Hematopoietic multipotent progenitor cell treated with erythropoietin and hydrocortisone succinate and interleukin-3 and kit ligand, for 6 days (in vitro differentiated cells): Measurements from ENCODE around the gene DDX23.
A peak's percentile ranks its signal among the peaks of the same experiment; 100 is the strongest.

Experiments
- DNase-seq: peaks from one replicate; pipeline ENCODE4 v3.0.0-alpha.2; 2015

DDX23 gene

DNA sequence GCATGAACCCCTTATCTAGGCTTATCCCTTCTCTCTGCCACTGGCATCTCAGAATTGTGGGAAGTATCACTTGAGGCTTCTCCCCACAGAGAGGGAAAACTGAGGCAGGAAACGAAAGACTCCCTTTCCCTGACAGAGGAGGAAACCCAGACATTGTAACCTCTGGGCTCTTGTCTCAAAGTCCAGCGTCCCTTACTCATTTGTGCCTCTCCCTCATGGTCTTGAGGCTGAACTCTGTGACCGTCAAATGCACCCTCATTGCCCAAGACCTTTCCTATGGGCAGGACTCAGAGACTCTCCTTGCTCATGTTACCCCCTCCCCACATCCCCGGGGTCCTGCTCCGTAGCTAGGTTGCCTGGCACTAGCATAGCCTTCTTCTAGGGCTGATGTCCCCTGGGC, 29.8 kb downstream of the DDX23 start:
- DNase-seq: no peak

DNA sequence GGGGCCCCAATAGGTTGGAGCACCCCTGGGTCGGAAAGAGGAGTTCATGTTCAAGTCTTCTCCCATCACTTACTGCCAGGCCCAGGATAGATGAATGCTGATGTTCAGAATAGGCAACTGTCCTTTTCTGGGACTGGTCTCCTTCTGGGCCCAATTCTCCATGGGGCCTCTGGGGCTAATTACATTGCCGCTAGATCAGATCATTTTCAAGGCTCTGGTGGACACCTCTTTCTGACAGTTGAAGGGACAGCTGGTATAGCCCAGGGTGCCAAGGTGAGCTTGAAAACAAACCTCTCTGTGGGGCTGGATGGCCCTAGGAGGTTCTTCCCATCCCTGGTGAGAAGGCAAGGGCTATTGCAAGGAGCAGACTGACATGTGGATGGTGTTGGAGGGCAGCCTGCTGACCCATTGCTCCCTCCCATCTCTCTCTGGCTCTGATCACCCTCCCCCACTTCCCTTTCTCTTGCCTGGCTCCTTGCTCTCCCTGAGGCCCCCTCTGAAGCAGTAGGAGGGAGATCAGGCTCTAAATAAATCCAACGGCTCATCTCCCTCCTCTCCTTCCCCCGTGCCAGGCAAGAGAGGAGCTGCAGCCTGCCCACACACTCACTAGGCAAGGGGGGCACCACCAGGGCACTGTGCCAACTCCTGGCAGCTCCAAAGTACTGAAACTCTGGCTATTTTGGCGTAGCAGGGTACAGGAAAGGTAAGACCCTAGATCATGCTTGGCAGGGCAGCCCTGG, 31.8 kb downstream of the DDX23 start:
- no peak for DNase-seq

DNA sequence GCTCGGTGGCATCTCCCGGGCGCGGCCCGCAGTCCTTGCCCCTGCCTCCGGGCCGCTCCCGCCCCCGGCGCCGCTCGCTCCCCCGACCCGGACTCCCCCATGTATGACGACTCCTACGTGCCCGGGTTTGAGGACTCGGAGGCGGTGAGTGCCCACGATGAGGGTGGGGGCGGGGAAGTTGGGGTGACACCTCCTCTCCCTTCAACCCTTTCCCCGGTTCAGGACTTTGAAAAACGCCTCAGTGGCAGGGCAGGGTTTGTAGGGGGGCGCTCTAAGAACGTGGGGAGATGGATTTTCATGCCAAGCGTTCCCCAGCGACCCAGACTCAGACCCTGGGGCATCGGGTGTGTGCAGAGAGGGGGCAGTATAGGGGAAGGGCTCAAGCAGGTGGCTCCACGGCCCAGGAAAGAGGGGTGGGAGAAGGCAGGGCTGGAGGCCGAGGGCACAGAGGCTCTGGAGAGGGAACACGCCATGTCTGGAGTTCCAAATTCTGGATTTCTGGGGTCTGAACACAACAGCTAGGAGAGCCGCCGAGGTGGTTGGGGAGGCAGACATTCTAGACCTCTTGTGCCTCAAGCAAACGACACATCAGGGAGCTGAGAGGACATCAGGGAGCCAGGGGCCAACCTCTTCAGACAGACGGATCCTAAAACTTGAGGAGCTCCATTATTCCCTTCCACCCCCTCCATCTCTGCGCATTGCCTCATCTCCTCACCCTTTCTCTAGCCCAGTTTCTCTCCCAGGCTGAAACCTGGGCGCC, 33.0 kb downstream of the DDX23 start:
- peak; percentile 61 for DNase-seq

DNA sequence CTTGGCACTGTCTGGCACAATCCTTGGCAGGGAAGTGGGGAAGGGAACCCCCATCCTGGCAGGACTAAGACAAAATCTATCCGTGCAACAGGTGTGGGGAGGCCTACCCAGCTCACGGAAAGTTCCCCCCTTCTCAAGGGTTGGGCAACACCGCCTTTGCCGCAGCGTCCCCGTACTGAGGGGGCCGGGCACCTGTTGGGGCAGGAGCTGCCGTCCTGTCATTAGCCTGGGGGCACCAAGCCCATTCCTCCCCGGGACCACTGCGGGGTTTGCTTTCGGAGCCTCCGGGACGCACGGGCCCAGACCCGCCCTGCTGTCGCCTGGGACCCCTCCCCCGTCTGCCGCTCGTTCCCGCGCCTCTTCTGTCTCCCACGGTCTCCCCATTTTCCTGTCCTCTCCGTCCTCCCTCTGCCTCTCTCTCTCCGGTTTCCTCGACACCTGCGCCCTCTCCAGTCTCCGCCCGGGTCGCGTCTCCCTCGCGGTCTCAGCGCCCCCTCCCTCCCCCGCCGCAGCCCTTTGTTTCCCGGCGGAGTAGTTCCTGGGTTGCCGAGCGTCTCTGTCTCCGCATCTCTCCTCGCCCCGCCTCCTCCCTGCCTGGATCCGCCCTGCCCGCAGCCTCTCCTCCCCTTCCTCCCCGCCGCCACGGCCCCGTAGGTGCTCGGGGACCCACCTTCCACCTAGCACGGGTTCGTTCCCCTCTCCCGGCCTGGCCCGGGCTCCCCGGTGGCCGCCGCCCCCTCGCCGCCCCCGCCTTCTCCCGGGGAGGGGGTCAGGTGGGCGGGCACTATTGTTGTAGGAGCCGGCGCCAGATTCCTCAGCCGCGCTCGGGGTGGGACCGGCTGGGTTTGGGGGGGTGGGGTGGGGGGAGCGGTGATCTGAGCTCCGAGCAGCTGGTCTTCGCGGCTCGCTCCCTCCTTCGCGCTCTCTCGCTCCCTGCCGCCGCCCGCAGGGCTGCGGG, 33.8 kb downstream of the DDX23 start, which contains the start of gene CACNB3:
Gene CACNB3, plus strand, starts transcription at position 624 of the 958 bp plus-strand sequence. CDS start 434 bp downstream, outside the sequence.
- DNase-seq: peak; percentile 71

DNA sequence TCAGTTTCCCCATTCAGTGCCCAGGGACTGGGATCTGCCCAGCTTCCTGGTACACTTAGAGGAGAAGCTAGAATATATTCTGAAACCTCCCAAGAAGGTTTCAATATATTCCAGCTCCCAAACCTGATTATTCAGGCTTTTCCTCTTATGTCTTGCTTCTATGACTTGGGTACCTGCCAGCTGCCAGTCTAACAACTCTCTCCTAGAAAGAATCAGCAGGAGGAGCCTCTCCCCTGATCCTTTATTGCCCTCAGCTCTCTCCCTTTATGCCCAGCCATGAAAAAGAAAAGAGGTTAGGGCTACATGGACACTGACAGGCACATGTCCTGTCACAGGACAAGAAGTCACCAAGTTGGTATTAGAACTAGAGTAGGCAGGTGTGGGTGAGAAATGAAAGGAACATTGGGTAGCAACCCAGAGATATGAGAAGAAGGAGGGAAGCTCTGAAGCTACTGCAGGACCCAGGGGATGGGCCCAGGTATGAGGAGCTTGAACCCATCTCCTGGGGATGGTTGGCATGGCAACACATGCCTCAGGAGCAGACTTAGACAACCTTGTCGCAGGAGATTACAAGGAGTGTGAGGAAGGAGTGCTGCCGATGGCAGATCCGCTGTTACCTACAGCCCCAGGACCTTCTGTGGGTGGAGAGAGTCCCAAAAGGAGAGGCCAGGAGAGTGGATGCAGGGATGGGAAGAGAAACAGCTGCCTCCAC, 35.7 kb downstream of the DDX23 start:
- peak; percentile 38 for DNase-seq

DNA sequence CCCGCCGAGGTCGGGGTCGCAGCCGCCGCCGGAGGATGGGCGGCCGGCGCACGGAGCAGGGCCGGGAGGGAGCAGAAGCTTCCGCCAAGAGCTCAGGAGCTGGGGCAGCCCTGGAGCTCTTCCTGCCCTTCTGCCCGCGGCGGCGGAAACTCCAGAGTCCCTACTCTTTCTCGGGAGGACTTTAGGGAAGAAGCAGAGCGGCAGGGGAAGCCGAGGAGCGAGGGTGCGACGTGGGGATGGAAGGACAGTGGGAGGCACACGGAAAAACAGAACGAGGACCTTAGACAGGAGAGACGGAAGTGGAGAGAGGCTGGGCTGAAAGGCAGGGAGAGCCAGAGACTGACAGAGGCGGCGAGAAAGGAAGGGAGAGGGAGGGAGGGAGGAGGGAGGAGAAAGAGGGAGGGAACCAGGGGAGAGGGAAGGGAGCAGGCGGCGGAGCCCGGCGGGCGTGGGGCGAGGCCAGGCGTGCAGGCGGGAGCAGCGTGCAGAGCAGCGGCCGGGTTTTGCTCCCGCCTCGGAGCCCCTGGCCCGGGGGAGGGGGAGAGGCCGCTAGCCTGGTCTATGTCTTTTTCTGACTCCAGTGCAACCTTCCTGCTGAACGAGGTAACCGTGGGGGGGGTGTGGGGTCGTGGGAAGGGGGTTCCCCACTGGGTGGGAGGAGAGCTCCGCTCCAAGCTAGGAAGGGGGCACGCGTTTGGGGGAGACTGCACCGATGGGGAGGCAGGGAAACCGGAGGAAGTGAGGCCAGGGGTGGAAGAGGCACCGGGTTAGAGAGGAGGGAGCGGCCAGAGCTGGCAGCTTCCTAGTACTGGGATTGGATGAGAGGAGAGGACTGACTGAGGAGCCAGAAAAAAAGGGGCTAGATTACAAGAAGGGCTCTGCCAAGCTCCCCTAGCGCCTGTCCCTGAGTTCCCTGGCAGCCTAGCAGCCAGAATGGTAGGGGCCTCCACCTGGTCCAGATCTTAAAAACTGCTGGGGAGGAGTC, 36.5 kb downstream of the DDX23 start:
- peak; percentile 89 for DNase-seq

DNA sequence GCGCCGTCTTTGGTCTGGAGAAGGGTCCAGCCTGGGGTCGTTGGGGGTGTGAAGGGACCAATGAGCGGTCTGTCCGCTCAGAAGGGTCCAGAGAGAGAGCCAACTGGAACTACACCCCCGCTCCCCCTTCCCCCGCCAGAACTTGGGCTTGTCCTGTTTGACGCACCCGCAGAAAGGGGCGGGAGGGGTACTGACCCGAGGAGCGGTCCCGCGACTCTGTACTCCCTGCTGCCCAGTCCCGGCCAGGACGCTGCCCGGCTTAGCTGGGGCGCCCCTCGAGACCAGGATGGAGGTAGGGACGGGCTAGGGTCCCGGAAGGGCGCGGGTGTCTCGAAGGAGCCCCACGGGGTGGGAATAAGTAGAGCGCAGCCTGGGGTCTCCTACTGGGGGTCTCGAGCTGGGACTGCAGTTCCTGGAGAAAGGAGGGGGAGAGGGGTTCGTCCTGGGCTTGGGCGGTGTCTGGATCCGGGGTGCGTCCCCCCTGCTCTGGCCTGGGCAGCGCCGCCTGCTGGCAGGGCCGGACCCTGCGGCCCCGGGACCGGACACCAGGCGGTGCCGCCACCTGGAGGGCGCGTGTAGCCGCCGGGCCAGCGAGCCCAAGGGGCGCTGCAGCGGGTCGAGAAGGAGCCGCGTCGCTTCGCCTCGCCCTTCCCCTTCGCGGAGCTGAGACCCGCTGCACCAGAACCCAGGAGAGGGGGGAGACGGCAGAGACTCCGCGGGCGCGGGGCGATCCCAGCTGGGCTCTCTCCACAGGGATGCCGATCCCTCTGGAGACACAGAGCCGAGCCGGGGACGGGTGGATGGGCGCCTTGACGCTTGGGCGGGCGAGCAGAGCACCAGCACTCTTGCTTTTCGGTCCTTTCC, 37.5 kb downstream of the DDX23 start:
- peak; percentile 86 for DNase-seq

DNA sequence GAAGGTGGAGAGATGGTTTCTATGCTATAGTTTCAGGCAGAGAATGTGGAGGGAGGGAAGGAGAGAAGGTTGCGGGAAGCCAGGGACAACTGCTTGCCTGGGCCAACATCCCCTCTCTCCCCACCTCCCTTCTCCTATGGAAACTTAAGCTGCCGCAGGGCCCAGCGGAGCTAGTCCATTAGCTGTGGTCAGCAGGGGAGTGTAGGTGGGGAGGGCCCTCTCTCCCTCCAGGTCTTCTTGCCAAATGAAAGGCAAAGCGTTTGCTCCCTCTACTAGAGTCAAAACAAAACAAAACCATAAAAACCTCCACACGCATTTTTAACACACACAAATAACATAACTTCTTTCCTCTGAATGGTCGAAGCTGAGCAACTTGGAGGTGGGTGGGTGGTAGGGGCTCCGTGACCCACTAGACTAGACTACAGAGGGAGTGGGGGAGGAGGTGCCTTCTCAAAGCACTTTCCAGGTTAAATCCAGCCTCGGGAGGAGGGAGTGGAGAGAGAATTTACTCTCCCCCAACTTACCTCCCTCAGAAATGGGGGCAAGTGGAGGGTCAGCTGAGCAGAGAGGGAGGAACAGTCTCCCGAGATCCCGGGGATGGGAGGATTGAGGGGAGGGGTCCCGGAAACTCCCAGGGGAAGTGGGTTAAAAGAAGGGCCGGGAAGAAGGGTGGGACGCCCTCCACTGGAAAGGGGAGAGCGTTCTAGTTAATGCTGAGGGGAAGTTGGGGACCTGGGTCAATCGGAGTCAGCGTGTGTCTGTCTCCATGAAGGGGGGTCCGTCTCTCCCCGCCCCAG, 38.3 kb downstream of the DDX23 start:
- peak; percentile 25 for DNase-seq

DNA sequence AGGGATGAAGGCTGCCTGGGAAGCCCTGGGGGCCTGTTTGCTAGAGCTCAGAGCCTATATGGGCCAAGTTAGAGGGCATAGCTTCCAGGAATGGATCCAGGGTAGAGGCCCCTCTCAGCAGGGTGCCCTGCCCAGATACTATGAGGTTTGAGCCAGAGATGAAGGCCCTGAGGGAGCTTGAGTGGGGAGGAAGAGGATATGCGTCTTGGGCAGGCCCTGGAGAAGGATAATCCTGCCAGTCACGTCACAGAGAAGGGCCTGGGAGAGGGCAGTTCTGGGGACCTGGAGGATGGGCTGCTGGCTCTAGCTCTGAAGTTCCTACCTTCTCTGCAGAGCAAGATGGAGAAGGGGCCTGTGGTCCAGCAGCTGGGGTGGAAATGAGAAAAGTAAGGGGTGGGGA, 39.6 kb downstream of the DDX23 start:
- DNase-seq: peak; percentile 0

DNA sequence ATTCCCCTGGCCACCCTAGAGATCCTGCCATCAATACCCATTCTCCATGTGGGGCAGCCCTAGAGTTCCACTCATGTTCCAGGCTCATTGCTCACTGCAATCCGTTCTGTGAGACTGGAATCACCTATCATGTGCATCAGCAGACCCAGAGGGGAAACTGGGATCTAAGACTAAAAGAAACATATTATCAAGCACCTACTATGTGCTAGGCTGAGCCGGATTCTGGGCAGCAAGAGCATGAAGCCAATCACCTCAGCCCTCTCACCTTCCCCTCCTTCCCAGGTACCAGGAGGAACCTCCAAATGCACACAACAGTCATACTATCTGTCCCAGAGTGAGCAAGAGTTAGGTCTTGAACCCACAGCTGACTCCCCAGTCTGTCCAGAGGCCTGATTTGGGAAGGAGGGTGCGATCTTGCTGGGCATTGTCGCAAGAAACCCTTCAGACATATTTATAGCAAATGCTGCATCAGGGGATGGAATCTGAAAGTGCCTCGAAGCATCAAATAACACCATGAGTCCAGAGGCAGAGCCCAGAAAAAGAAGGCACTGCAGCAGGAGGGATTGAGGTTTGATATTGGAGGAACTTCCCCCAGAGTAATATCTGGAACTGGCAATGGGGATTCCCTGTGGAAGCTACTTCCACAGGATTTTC, 40.4 kb downstream of the DDX23 start:
- DNase-seq: no peak

DNA sequence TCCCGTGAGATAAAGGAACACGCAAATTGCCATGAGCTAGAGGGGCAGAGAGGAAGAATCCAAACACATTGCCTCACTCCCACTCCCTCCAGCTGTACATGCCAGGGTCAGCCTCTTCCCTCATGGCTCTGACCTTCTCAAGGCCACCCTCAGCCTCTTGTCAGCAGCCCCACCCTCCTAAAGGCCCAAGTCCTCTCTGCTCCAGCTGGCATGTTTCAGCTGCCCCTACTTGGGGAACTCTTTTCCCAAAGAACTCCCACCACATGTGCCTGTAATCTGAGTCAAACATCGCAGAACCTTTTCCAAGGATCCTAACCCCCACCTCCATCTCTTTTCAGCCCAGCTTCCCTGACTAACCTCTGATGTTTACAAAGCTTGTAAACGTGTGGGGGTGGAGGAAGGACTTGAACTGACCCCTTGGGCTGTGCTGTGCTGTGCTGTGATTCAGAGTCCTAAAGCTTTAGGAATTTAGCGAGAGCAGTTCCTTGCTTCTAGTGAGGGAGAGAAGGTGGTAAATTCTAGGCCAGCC, 41.0 kb downstream of the DDX23 start:
- peak; percentile 0 for DNase-seq

DNA sequence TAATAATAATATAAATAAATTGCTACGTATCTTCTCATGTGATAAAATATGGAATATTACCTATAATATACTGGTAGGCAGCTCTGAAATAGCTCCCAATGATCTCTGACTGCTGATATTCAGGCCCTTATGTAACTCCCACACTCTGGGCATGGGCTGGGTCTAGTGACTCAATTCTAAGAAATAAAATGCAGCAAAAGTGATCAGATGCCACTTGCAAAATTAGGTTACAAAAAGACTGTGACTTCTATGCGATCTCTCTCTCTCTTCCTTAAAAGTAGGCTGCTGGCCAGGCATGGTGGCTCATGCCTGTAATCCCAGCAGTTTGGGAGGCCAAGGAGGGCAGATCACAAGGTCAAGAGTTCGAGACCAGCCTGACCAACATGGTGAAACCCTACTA, 44.0 kb downstream of the DDX23 start:
- peak; percentile 1 for DNase-seq

DNA sequence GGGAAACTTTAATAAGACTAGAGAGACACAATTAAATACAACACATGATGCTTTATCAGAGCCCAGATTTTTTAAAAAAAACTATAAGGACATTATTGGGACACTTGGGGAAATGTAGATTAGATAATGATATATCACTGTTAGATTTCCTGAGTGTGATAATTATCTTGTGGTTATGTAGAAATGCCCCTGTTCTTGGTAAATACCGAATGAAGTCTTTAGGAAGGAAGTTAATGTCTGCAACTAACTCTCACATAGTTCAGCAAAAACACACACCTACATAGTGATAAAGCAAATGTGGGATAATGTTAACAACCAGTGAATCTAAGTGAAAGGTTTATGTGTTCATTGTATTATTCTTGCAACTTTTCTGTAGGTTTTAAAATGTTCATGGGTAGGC, 48.3 kb downstream of the DDX23 start:
- DNase-seq: peak; percentile 36

DNA sequence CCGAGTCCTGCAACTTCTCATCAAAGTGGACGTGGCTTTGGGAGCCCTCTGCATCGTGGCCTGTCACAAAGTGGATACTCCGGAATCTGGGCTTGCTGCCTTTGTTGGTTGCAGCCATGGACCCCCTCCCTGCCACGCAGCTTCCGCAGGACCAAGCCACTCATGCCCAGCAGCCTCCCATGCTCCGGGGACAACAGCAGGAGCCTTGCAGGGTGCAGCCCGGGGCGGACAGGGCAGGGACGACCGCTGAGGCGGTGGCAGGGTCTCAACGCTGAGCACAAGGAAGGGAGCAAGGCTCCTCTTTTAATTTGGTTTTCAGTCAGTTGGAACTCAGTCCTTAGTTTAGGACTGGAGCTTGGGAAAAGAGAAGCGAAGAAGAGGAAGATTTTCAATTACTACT, 51.0 kb downstream of the DDX23 start:
- no peak for DNase-seq

DNA sequence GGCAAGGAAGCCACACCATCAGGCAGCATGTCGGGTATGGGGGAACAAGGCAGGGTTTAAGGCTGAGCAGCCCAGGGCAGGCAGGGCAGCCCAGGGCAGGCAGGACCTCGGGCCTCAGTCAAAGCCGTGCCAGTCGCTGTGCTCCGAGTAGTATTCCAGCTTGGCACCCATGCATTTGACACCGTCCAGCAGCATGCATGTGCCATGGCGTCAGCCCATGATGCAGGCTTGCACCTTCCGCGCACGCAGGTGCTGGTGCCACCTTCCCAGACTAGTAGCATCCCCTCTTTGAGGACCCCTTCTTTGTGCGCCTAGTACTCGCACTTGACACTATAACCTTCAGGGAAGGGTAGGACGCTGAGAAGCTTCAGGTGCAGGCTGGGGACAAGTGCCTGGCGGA, 51.5 kb downstream of the DDX23 start:
- no peak for DNase-seq

DNA sequence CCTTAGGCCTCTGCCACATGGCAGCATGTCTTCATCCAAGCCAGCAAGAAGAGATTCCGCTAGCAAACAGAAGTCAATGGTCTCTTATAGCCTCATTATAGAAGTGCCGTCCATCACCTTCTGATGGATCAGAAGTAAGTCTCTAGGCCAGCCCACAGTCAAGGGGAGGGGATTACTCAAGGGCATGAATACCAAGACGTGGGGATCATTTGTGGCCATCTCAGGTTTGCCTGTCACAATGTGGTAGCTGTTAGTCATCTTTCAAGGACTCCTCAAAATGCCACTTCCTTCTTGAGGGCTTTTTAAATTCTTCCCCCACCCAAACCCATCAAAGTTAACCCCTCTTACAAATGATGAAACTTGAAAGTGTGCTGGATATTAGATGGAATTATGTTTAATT, 55.0 kb downstream of the DDX23 start:
- peak; percentile 40 for DNase-seq

DNA sequence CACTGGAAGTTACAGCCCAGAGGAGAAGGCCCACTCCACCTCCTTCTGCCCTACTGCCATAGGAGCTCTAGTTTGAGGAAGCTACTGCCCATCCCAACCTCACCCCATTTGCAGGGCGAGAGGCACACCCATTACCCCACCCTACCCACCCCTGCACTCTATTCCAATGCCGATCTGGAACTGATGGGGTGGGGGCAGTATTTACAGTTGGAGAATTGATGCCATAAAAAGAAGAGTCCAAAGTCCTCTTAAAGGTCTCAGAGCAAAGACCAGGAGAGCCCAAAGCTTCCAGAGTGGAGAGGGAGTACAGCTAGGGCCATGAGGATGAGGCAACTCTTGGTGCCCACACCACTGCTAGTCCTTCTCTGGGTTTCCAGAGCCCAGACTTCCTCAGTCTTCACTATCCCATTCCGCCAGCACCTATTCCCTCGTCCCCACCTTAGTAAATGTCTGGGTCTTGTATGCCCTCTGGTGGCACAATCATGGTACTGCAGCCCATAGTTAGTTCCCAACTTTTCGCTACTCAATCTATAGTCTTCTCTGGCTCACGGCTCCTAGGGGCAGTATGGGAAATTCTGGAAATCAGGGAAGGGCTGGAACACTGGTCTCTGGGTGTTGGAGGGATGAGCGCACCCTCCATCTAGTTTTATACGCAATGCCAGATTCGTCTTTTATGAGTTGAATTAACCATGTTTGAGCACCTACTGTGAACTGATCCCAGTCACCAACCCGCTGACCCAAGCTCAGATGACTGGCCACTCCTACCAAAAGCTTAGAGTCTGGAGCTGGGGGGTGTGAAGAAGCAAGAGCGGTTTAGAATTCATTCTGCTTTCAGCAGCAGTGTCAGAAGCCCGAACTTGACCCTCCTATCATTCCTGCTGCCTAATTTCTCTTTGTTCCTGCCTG, 56.2 kb downstream of the DDX23 start:
- DNase-seq: peak; percentile 81
